B cell (primary cell): ENCODE data around the gene NIPSNAP2. TPM values are rescaled to one million over a fixed set of nuclear protein-coding genes. Genes with fewer than 3 reads are reported as not detected.
"Not testable (repeated sequence)": the region's sequence is repeated elsewhere in the genome, so short reads cannot be mapped to it uniquely, and the experiment has no call there.

ENCODE experiments used
- ATAC-seq: fragments of 200-7000 bp; cut with Tn5 transposase; one replicate; pipeline ENCODE4 v1.10.0; 2021; ENCODE audit warnings: low read depth, mild to moderate bottlenecking, moderate number of reproducible peaks, moderate library complexity
- CTCF ChIA-PET: fragments of 350-600 bp; sonication (Branson Sonifier 250); formaldehyde crosslinking; loops from one replicate; lab custom pipeline; 2021; ENCODE audit warnings: antibody characterized with exemption, inconsistent platforms; lab: Charles Lee
- POLR2A ChIA-PET: fragments of 350-600 bp; sonication (Branson Sonifier 250); formaldehyde crosslinking; loops from one replicate; lab custom pipeline; 2021; ENCODE audit warnings: antibody characterized with exemption; lab: Charles Lee
- DNase-seq: peaks from one replicate; pipeline ENCODE4 v3.0.0; 2013
- H2AFZ ChIP-seq: 2 replicates; pipeline ENCODE4 v1.6.1; 2012; ENCODE audit warnings: mild to moderate bottlenecking, low read depth, low read length; ENCODE audit not compliant: insufficient read depth, poor library complexity, severe bottlenecking
- H3K27ac ChIP-seq, 2 donors: 1 replicate in 1 of 2; 2 replicates in 1 of 2; pipeline ENCODE4 v1.5.1; 2012 to 2013; ENCODE audit warnings: low read length in 2 of 2, mild to moderate bottlenecking in 2 of 2, moderate library complexity in 1 of 2
- H3K27me3 ChIP-seq, 4 experiments: fragments of 200-600 bp in 1 of 4; sonication (generic) in 1 of 4; replicated peaks in 1 of 4; 1 replicate in 2 of 4; 2 replicates in 2 of 4; pipeline versions ENCODE4 v1.6.1 to v1.7.0; 2013 to 2016; ENCODE audit warnings: low read length in 3 of 4, mild to moderate bottlenecking in 2 of 4, mixed read lengths in 1 of 4, moderate library complexity in 1 of 4; ENCODE audit not compliant: insufficient read depth in 4 of 4, control insufficient read depth in 3 of 4; ENCODE audit errors: control extremely low read depth in 1 of 4
- H3K36me3 ChIP-seq, 2 experiments: replicated peaks in 1 of 2; 1 replicate in 1 of 2; 2 replicates in 1 of 2; pipeline versions ENCODE4 v1.6.1 to v1.7.1; 2013; ENCODE audit warnings: low read length in 1 of 2; ENCODE audit not compliant: insufficient read depth in 2 of 2, control insufficient read depth in 1 of 2; ENCODE audit errors: control extremely low read depth in 1 of 2, extremely low read depth in 1 of 2
- H3K4me1 ChIP-seq, 2 donors: fragments of 200-600 bp in 1 of 2; sonication (generic) in 1 of 2; 1 replicate in 1 of 2; 2 replicates in 1 of 2; pipeline versions ENCODE4 v1.5.1 to v1.6.1; 2013 to 2017; ENCODE audit warnings: low read length in 2 of 2; ENCODE audit not compliant: control insufficient read depth in 2 of 2, insufficient read depth in 2 of 2
- H3K4me2 ChIP-seq: replicated peaks from 2 replicates; pipeline ENCODE3; 2012; ENCODE audit warnings: mild to moderate bottlenecking, low read depth, low read length; ENCODE audit not compliant: poor library complexity, severe bottlenecking
- H3K4me3 ChIP-seq, 5 experiments: fragments of 200-600 bp in 1 of 5; sonication (generic) in 1 of 5; 1 replicate in 3 of 5; 2 replicates in 2 of 5; pipeline versions ENCODE4 v1.5.1 to v1.7.0; 2011 to 2016; ENCODE audit warnings: low read length in 4 of 5, mild to moderate bottlenecking in 4 of 5, low read depth in 2 of 5, control low read depth in 1 of 5, moderate library complexity in 1 of 5; ENCODE audit not compliant: insufficient read depth in 1 of 5; ENCODE audit errors: control extremely low read depth in 1 of 5, extremely low read depth in 1 of 5
- H3K79me2 ChIP-seq: fragments of 200-600 bp; sonication (generic); one replicate; pipeline ENCODE4 v1.6.0; 2016; ENCODE audit warnings: low read length; ENCODE audit not compliant: control insufficient read depth, insufficient read depth
- H3K9ac ChIP-seq: fragments of 200-600 bp; sonication (generic); 2 replicates; pipeline ENCODE4 v1.6.1; 2017; ENCODE audit warnings: mild to moderate bottlenecking, low read length, moderate library complexity
- H3K9me3 ChIP-seq, 3 donors: one replicate each; pipeline versions ENCODE4 v1.6.1 to v1.7.1; 2013; ENCODE audit warnings: low read length in 2 of 3; ENCODE audit not compliant: control insufficient read depth in 2 of 3, insufficient read depth in 1 of 3; ENCODE audit errors: control extremely low read depth in 1 of 3
- H4K20me1 ChIP-seq: 2 replicates; pipeline ENCODE4 v1.6.0; 2012; ENCODE audit warnings: mild to moderate bottlenecking, low read length; ENCODE audit not compliant: insufficient read depth, control insufficient read depth, poor library complexity, severe bottlenecking
- H3K27ac Mint-ChIP-seq: one replicate; pipeline ENCODE4 v1.8.0; 2021; ENCODE audit warnings: mixed read lengths
- H3K27me3 Mint-ChIP-seq: one replicate; pipeline ENCODE4 v1.8.0; 2021; ENCODE audit warnings: mixed read lengths
- H3K4me1 Mint-ChIP-seq: one replicate; pipeline ENCODE4 v1.8.0; 2021; ENCODE audit warnings: mixed read lengths
- H3K4me3 Mint-ChIP-seq: one replicate; pipeline ENCODE4 v1.8.0; 2021; ENCODE audit warnings: mixed read lengths
- H3K9me3 Mint-ChIP-seq: one replicate; pipeline ENCODE4 v1.8.0; 2022; ENCODE audit warnings: mixed read lengths; ENCODE audit not compliant: insufficient read depth
- CTCF ChIP-seq: fragments of 200-600 bp; IDR thresholded peaks from one replicate; pipeline ENCODE4 v1.8.0; 2022; ENCODE audit warnings: antibody characterized with exemption, mild to moderate bottlenecking
- EZH2 ChIP-seq: IDR thresholded peaks from 2 replicates; pipeline ENCODE4 v1.6.1; 2012; ENCODE audit warnings: borderline replicate concordance, low read depth, mild to moderate bottlenecking, moderate library complexity, low read length; ENCODE audit not compliant: insufficient read depth, poor library complexity, severe bottlenecking
- WGBS: methylation state at CpG from one replicate; pipeline ENCODE4 v1.1.5; 2013; ENCODE audit warnings: missing lambda C conversion rate; ENCODE audit not compliant: insufficient coverage; 5-methylcytosine and 5-hydroxymethylcytosine counted together
- intact Hi-C: fragments of 100-400 bp; cut with micrococcal nuclease; formaldehyde crosslinking; loops from one replicate; pipeline ENCODE4 v1.10.0; 2022
- polyA plus RNA-seq: library from polyadenylated mRNA; depleted of rRNA; stranded (reverse); fragments of >200 nt; gene quantifications from 2 replicates; pipeline ENCODE4 v1.2.3, GENCODE V29; 2012
- total RNA-seq, 2 donors: library from RNA; stranded (reverse); fragments of 120-200 nt in 1 of 2; gene quantifications; 1 replicate in 1 of 2; 2 replicates in 1 of 2; pipeline versions ENCODE4 v1.2.3 to v1.2.4, GENCODE V29; 2013 to 2022

Gene NIPSNAP2
- total and polyA plus RNA-seq, 2 donors (not counting 1 experiment from before 2014, with no cell fraction given) = 19.6 to 40.4 TPM

- H3K36me3 ChIP-seq = no peaks in the 10 kb centered on the region
- no peaks in the 10 kb centered on the region for H3K9me3 Mint-ChIP-seq
- H2AFZ ChIP-seq = no peak overlapping the region
- no peak overlapping the region for H3K27ac Mint-ChIP-seq
- H3K4me3 ChIP-seq = no peak overlapping the region
- TF ChIP-seq CTCF (no peak), EZH2 (no peak)
- no peak overlapping the region for H3K9ac ChIP-seq
- CTCF ChIA-PET = no interaction called here
- H3K27me3 Mint-ChIP-seq = no peaks in the 10 kb centered on the region
- H4K20me1 ChIP-seq = no peaks in the 10 kb centered on the region
- H3K79me2 ChIP-seq = no peaks in the 10 kb centered on the region
- POLR2A ChIA-PET = no interaction called here
- intact Hi-C loops = no loop called here
- H3K27me3 ChIP-seq = no peaks in the 10 kb centered on the region
- peaks cover 6% of the 10 kb centered on the region for H3K4me1 Mint-ChIP-seq
- H3K4me1 ChIP-seq = peaks cover 3 to 8% of the 10 kb centered on the region in 2 donors
- DNase-seq (no peak), ATAC-seq (no peak)
- no peak overlapping the region for H3K4me2 ChIP-seq
- no peak overlapping the region for H3K4me3 Mint-ChIP-seq
- no peaks in the 10 kb centered on the region for H3K9me3 ChIP-seq
- no peak overlapping the region for H3K27ac ChIP-seq
- WGBS = 98% methylated on average over 6 of the region's 8 CpGs
Observed at GRCh38 chr7:56030340-56030739, 66.0 kb downstream of the NIPSNAP2 start.

- H3K27me3 Mint-ChIP-seq, H3K9me3 Mint-ChIP-seq, H2AFZ ChIP-seq, POLR2A ChIA-PET, H3K4me3 Mint-ChIP-seq, CTCF ChIA-PET, H3K27ac ChIP-seq, H3K27me3 ChIP-seq, H3K4me1 ChIP-seq, intact Hi-C loops, H3K9me3 ChIP-seq, H4K20me1 ChIP-seq, H3K4me3 ChIP-seq, H3K9ac ChIP-seq, H3K36me3 ChIP-seq, H3K4me1 Mint-ChIP-seq, H3K79me2 ChIP-seq, DNase-seq, H3K4me2 ChIP-seq, ATAC-seq, H3K27ac Mint-ChIP-seq: not testable (repeated sequence)
- 97% methylated on average over 6 of the region's 8 CpGs for WGBS
Observed at GRCh38 chr7:56031556-56031955, 67.2 kb downstream of the NIPSNAP2 start.

GRCh38 chr7:56032578-56032977, 68.2 kb downstream of the NIPSNAP2 start:
- H3K9me3 ChIP-seq, H3K9ac ChIP-seq, H2AFZ ChIP-seq, H3K4me1 Mint-ChIP-seq, H3K9me3 Mint-ChIP-seq, POLR2A ChIA-PET, H3K27me3 ChIP-seq, H3K27me3 Mint-ChIP-seq, DNase-seq, H3K79me2 ChIP-seq, H3K36me3 ChIP-seq, H3K27ac Mint-ChIP-seq, ATAC-seq, H4K20me1 ChIP-seq, H3K4me3 ChIP-seq, H3K27ac ChIP-seq, H3K4me2 ChIP-seq, H3K4me3 Mint-ChIP-seq, intact Hi-C loops, H3K4me1 ChIP-seq: not testable (repeated sequence)
- 100% methylated on average over 4 of the region's 7 CpGs for WGBS
- CTCF ChIA-PET = interaction anchor here (0.7 to 2.2 kb wide), 2 partner anchors 42 to 391 kb away, joined by 4 to 8 read pairs; no protein-coding TSS in a partner anchor
